Common myeloid progenitor, CD34-positive (primary cell): ENCODE results near the gene ITM2B.
A peak's percentile ranks its signal among the peaks of the same experiment; 100 is the strongest.

ENCODE experiments used
- CTCF ChIA-PET: fragments of 350-600 bp; sonication (Branson Sonifier 250); formaldehyde crosslinking; loops from one replicate; lab custom pipeline; 2021; ENCODE audit warnings: antibody characterized with exemption; lab: Charles Lee
- POLR2A ChIA-PET: fragments of 350-600 bp; sonication (Branson Sonifier 250); formaldehyde crosslinking; loops from one replicate; lab custom pipeline; 2021; ENCODE audit warnings: antibody characterized with exemption; lab: Charles Lee
- DNase-seq, 3 donors: peaks; one replicate each; pipeline versions ENCODE4 v3.0.0 to v3.0.0-alpha.2; 2013
- H3K27ac ChIP-seq, 2 experiments: 1 replicate in 1 of 2; 2 replicates in 1 of 2; pipeline ENCODE4 v1.7.0; 2013; ENCODE audit warnings: inconsistent platforms in 2 of 2, low read length in 2 of 2, mild to moderate bottlenecking in 2 of 2, low read depth in 1 of 2, moderate library complexity in 1 of 2; ENCODE audit not compliant: severe bottlenecking in 2 of 2, insufficient read depth in 1 of 2, poor library complexity in 1 of 2
- H3K27me3 ChIP-seq, 5 experiments: replicated peaks in 2 of 5; 1 replicate in 3 of 5; 2 replicates in 2 of 5; pipeline versions ENCODE4 v1.6.1 to v1.7.0; 2013; ENCODE audit warnings: low read length in 4 of 5, mild to moderate bottlenecking in 2 of 5, moderate library complexity in 2 of 5, inconsistent platforms in 1 of 5; ENCODE audit not compliant: insufficient read depth in 5 of 5, control insufficient read depth in 4 of 5
- H3K36me3 ChIP-seq, 4 experiments: 1 replicate in 2 of 4; 2 replicates in 2 of 4; pipeline versions ENCODE4 v1.6.1 to v1.7.0; 2013; ENCODE audit warnings: low read length in 3 of 4, control low read depth in 1 of 4, mild to moderate bottlenecking in 1 of 4; ENCODE audit not compliant: control insufficient read depth in 4 of 4, insufficient read depth in 4 of 4
- H3K4me1 ChIP-seq, 4 experiments: 1 replicate in 3 of 4; 2 replicates in 1 of 4; pipeline versions ENCODE4 v1.6.1 to v1.7.1; 2013; ENCODE audit warnings: low read length in 3 of 4, mild to moderate bottlenecking in 3 of 4, control low read depth in 1 of 4, inconsistent platforms in 1 of 4, moderate library complexity in 1 of 4; ENCODE audit not compliant: control insufficient read depth in 4 of 4, insufficient read depth in 4 of 4; ENCODE audit errors: control extremely low read depth in 1 of 4
- H3K4me3 ChIP-seq, 7 experiments: 1 replicate in 4 of 7; 2 replicates in 3 of 7; pipeline versions ENCODE4 v1.5.1 to v1.7.0; 2013; ENCODE audit warnings: mild to moderate bottlenecking in 7 of 7, low read length in 6 of 7, moderate library complexity in 6 of 7, inconsistent platforms in 2 of 7, low read depth in 2 of 7, control low read depth in 1 of 7; ENCODE audit not compliant: insufficient read depth in 4 of 7, control insufficient read depth in 1 of 7; ENCODE audit errors: extremely low read depth in 1 of 7
- H3K9me3 ChIP-seq, 5 experiments: 1 replicate in 4 of 5; 2 replicates in 1 of 5; pipeline versions ENCODE4 v1.6.1 to v1.7.1; 2013; ENCODE audit warnings: low read length in 4 of 5, mild to moderate bottlenecking in 2 of 5, inconsistent platforms in 1 of 5, low read depth in 1 of 5, moderate library complexity in 1 of 5; ENCODE audit not compliant: control insufficient read depth in 4 of 5, insufficient read depth in 2 of 5; ENCODE audit errors: control extremely low read depth in 1 of 5
- WGBS: methylation state at CpG from one replicate; pipeline ENCODE4 v1.1.5; 2013; ENCODE audit not compliant: insufficient coverage; 5-methylcytosine and 5-hydroxymethylcytosine counted together

The ITM2B gene

GRCh38 chr13:48318821-48319511 is 86.0 kb downstream of the ITM2B start:
- peak in 2 of 3 donors; percentile 44 to 61 for DNase-seq
- Histone ChIP-seq H3K27me3 (peaks cover 0 to 14% (median 2%) of the 10 kb centered on the region in 5 experiments), H3K4me1 (peaks cover 0 to 29% (median 14%) of the 10 kb centered on the region in 4 experiments), H3K36me3 (peaks cover 0 to 46% (median 24%) of the 10 kb centered on the region in 4 experiments), H3K27ac (no peak overlapping the region), H3K9me3 (peaks cover 5 to 41% (median 14%) of the 10 kb centered on the region in 5 experiments), H3K4me3 (peak overlapping the region in 6 of 7 experiments; percentile 1 to 69 (median 52))
- POLR2A ChIA-PET = no interaction called here
- WGBS = 47% methylated on average over 47 of the region's 47 CpGs
- CTCF ChIA-PET = interaction anchor here (0.9 to 2.2 kb wide), 4 partner anchors 10 to 75 kb away, joined by 3 to 9 read pairs (median 5); no protein-coding TSS in a partner anchor
